Neural crest cell (in vitro differentiated cells): Measurements from ENCODE around the gene NDUFA8. TPM values are rescaled to one million over a fixed set of nuclear protein-coding genes. Genes with fewer than 3 reads are reported as not detected.

Source experiments
- DNase-seq: peaks from one replicate; pipeline ENCODE4 v3.0.0; 2021; ENCODE audit warnings: low read depth, mixed read lengths, low spot score
- H3K27ac Mint-ChIP-seq: one replicate; pipeline ENCODE4 v1.8.0; 2021; ENCODE audit warnings: mild to moderate bottlenecking, mixed read lengths; ENCODE audit not compliant: unreplicated experiment
- H3K27me3 Mint-ChIP-seq: 2 replicates; pipeline ENCODE4 v1.8.0; 2021; ENCODE audit warnings: low read depth, mild to moderate bottlenecking, mixed read lengths
- H3K36me3 Mint-ChIP-seq: 2 replicates; pipeline ENCODE4 v1.8.0; 2021; ENCODE audit warnings: low read depth, mild to moderate bottlenecking, mixed read lengths
- H3K4me1 Mint-ChIP-seq: 2 replicates; pipeline ENCODE4 v1.8.0; 2021; ENCODE audit warnings: mixed read lengths
- H3K4me3 Mint-ChIP-seq: one replicate; pipeline ENCODE4 v1.8.0; 2021; ENCODE audit warnings: mild to moderate bottlenecking, mixed read lengths
- H3K9me3 Mint-ChIP-seq: 2 replicates; pipeline ENCODE4 v1.8.0; 2021; ENCODE audit warnings: mixed read lengths
- total RNA-seq: library from RNA; stranded (reverse); gene quantifications from 2 replicates; pipeline ENCODE4 v1.2.1, GENCODE V29; 2021
- TF ChIP-seq, protein P1 (sequence below): fragments of 200-600 bp; sonication (generic); conservative IDR thresholded peaks from 2 replicates; pipeline ENCODE4 v1.5.0; 2021; ENCODE audit warnings: antibody characterized with exemption, mild to moderate bottlenecking

Gene NDUFA8
- total RNA-seq, 1 donor from 2014 or later: 51.4 TPM

GRCh38 chr9:122144836-122145591 lies 14.6 kb downstream of the NDUFA8 start:
- Mint-ChIP-seq H3K4me3 (no peak overlapping the region), H3K9me3 (no peaks in the 10 kb centered on the region), H3K27ac (peak overlapping the region; percentile 47), H3K36me3 (peaks cover 7% of the 10 kb centered on the region), H3K4me1 (no peaks in the 10 kb centered on the region), H3K27me3 (no peaks in the 10 kb centered on the region)
- TF ChIP-seq, protein P1, sequence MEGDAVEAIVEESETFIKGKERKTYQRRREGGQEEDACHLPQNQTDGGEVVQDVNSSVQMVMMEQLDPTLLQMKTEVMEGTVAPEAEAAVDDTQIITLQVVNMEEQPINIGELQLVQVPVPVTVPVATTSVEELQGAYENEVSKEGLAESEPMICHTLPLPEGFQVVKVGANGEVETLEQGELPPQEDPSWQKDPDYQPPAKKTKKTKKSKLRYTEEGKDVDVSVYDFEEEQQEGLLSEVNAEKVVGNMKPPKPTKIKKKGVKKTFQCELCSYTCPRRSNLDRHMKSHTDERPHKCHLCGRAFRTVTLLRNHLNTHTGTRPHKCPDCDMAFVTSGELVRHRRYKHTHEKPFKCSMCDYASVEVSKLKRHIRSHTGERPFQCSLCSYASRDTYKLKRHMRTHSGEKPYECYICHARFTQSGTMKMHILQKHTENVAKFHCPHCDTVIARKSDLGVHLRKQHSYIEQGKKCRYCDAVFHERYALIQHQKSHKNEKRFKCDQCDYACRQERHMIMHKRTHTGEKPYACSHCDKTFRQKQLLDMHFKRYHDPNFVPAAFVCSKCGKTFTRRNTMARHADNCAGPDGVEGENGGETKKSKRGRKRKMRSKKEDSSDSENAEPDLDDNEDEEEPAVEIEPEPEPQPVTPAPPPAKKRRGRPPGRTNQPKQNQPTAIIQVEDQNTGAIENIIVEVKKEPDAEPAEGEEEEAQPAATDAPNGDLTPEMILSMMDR: no peak
- no peak for DNase-seq

GRCh38 chr9:122143876-122144405 lies 15.6 kb downstream of the NDUFA8 start:
- no peaks in the 10 kb centered on the region for H3K9me3 Mint-ChIP-seq
- H3K27ac Mint-ChIP-seq: no peak overlapping the region
- DNase-seq: no peak
- H3K4me1 Mint-ChIP-seq: no peaks in the 10 kb centered on the region
- no peak overlapping the region for H3K4me3 Mint-ChIP-seq
- TF ChIP-seq, protein P1: no peak
- H3K36me3 Mint-ChIP-seq: peaks cover 7% of the 10 kb centered on the region
- H3K27me3 Mint-ChIP-seq: peaks cover 4% of the 10 kb centered on the region

DNA sequence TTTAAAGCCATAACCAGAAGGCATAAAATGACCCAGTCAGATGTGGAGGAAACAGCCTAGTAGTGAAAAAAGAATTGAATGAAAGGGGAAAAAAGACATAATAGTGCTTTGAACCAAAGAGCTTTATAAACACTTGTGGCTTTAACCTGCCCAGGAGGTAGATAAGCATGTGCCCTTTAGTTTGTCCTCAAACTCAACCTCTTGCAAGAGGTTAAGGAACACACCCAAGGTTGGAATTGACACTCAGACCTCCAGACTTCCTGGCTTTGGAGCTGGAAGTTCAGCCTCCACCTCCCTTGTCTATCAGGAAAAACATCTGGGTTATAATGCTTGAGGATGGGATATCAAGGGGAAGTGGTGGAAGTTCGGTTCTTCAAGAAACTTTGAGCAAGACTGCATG lies 16.3 kb downstream of the NDUFA8 start:
- H3K36me3 Mint-ChIP-seq: peaks cover 7% of the 10 kb centered on the region
- DNase-seq: no peak
- H3K27me3 Mint-ChIP-seq: peaks cover 4% of the 10 kb centered on the region
- no peak overlapping the region for H3K27ac Mint-ChIP-seq
- TF ChIP-seq, protein P1: no peak
- no peak overlapping the region for H3K4me3 Mint-ChIP-seq
- H3K9me3 Mint-ChIP-seq: no peaks in the 10 kb centered on the region
- H3K4me1 Mint-ChIP-seq: no peaks in the 10 kb centered on the region

DNA sequence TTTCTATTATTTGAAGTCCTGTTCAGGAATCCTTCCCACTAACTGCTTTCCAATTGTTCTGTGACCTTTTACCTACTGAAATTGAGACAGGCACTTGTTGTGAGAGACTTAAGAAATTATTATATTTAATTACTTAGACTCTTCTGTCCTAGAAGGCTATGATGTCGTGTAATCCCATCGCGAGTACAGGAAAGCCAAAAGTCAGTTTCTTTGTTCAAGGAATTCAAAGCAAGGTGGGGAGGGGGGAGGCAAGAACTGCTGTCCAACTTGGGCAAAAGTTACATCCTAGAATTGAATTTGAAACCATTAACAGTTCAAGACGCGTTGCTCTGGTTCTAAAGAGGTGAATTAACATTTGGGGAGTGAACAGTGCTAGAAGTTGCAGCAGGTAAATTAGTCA lies 17.9 kb downstream of the NDUFA8 start:
- DNase-seq: no peak
- no peak overlapping the region for H3K4me3 Mint-ChIP-seq
- no peak overlapping the region for H3K27ac Mint-ChIP-seq
- peaks cover 7% of the 10 kb centered on the region for H3K27me3 Mint-ChIP-seq
- TF ChIP-seq, protein P1: no peak
- peaks cover 7% of the 10 kb centered on the region for H3K36me3 Mint-ChIP-seq
- no peaks in the 10 kb centered on the region for H3K4me1 Mint-ChIP-seq
- no peaks in the 10 kb centered on the region for H3K9me3 Mint-ChIP-seq

GRCh38 chr9:122140368-122141193 lies 19.0 kb downstream of the NDUFA8 start:
- TF ChIP-seq, protein P1: no peak
- Mint-ChIP-seq H3K36me3 (peaks cover 7% of the 10 kb centered on the region), H3K4me1 (no peaks in the 10 kb centered on the region), H3K9me3 (no peaks in the 10 kb centered on the region), H3K27me3 (peaks cover 14% of the 10 kb centered on the region), H3K4me3 (no peak overlapping the region), H3K27ac (no peak overlapping the region)
- no peak for DNase-seq
